Measurements from ENCODE around the gene L2HGDH.

L2HGDH gene

GRCh38 chr14:50218501-50218900, 93.5 kb downstream of the L2HGDH start:
- Mint-ChIP-seq H3K4me1 (peaks cover 14% of the 10 kb centered on the region), H3K27ac (no peak overlapping the region), H3K9me3 (no peaks in the 10 kb centered on the region), H3K4me3 (no peak overlapping the region), H3K36me3 (peaks cover 9% of the 10 kb centered on the region), H3K27me3 (no peaks in the 10 kb centered on the region)
- DNase-seq (ENCODE audit: low spot score in 2 of 2): no peak
- ATAC-seq (ENCODE audit: low read depth): no peak

- Mint-ChIP-seq H3K4me1 (peaks cover 9% of the 10 kb centered on the region), H3K27me3 (no peaks in the 10 kb centered on the region), H3K27ac (no peak overlapping the region), H3K9me3 (no peaks in the 10 kb centered on the region), H3K36me3 (peaks cover 2% of the 10 kb centered on the region), H3K4me3 (no peak overlapping the region)
- ATAC-seq (ENCODE audit: low read depth) (no peak), DNase-seq (ENCODE audit: low spot score in 2 of 2) (no peak)
Measured at GRCh38 chr14:50215416-50215815, 96.6 kb downstream of the L2HGDH start.

- no peaks in the 10 kb centered on the region for H3K9me3 Mint-ChIP-seq
- no peak for ATAC-seq (ENCODE audit: low read depth)
- no peak overlapping the region for H3K4me3 Mint-ChIP-seq
- peaks cover 14% of the 10 kb centered on the region for H3K4me1 Mint-ChIP-seq
- no peak overlapping the region for H3K27ac Mint-ChIP-seq
- no peaks in the 10 kb centered on the region for H3K27me3 Mint-ChIP-seq
- DNase-seq (ENCODE audit: low spot score in 2 of 2): no peak
- peaks cover 3% of the 10 kb centered on the region for H3K36me3 Mint-ChIP-seq
Measured at GRCh38 chr14:50213795-50214194, 98.2 kb downstream of the L2HGDH start.

- H3K4me1 Mint-ChIP-seq: peaks cover 10% of the 10 kb centered on the region
- H3K27ac Mint-ChIP-seq: no peak overlapping the region
- no peak overlapping the region for H3K4me3 Mint-ChIP-seq
- DNase-seq (ENCODE audit: low spot score in 2 of 2) (no peak), ATAC-seq (ENCODE audit: low read depth) (no peak)
- H3K27me3 Mint-ChIP-seq: no peaks in the 10 kb centered on the region
- no peaks in the 10 kb centered on the region for H3K9me3 Mint-ChIP-seq
- peaks cover 3% of the 10 kb centered on the region for H3K36me3 Mint-ChIP-seq
Measured at GRCh38 chr14:50212726-50213125, 99.3 kb downstream of the L2HGDH start.

- no peak for DNase-seq (ENCODE audit: low spot score in 2 of 2)
- no peaks in the 10 kb centered on the region for H3K9me3 Mint-ChIP-seq
- H3K27ac Mint-ChIP-seq: no peak overlapping the region
- no peak overlapping the region for H3K4me3 Mint-ChIP-seq
- no peak for ATAC-seq (ENCODE audit: low read depth)
- peaks cover 12% of the 10 kb centered on the region for H3K4me1 Mint-ChIP-seq
- no peaks in the 10 kb centered on the region for H3K27me3 Mint-ChIP-seq
- peaks cover 3% of the 10 kb centered on the region for H3K36me3 Mint-ChIP-seq
Measured at GRCh38 chr14:50210074-50210473, 102.0 kb downstream of the L2HGDH start.

GRCh38 chr14:50198499-50198898, 113.5 kb downstream of the L2HGDH start:
- Mint-ChIP-seq H3K9me3 (no peaks in the 10 kb centered on the region), H3K27me3 (no peaks in the 10 kb centered on the region), H3K4me3 (no peak overlapping the region), H3K36me3 (peaks cover 10% of the 10 kb centered on the region), H3K27ac (no peak overlapping the region), H3K4me1 (no peaks in the 10 kb centered on the region)
- DNase-seq (ENCODE audit: low spot score in 2 of 2): no peak
- no peak for ATAC-seq (ENCODE audit: low read depth)

- Mint-ChIP-seq H3K27ac (no peak overlapping the region), H3K36me3 (peaks cover 8% of the 10 kb centered on the region), H3K4me3 (no peak overlapping the region), H3K4me1 (no peaks in the 10 kb centered on the region), H3K9me3 (no peaks in the 10 kb centered on the region), H3K27me3 (no peaks in the 10 kb centered on the region)
- ATAC-seq (ENCODE audit: low read depth) (no peak), DNase-seq (ENCODE audit: low spot score in 2 of 2) (no peak)
Measured at GRCh38 chr14:50191499-50191898, 120.5 kb downstream of the L2HGDH start.

All from memory B cell (primary cell).